WTC11 (cell line): Measurements from ENCODE around the gene RAPGEF3. TPM values are rescaled to one million over a fixed set of nuclear protein-coding genes. Genes with fewer than 3 reads are reported as not detected.

ENCODE experiments used
- ATAC-seq: fragments of 200-7000 bp; cut with Tn5 transposase; 2 replicates; pipeline ENCODE4 v1.10.0; 2021; ENCODE audit warnings: mild to moderate bottlenecking, moderate library complexity
- CTCF ChIA-PET: fragments of 300-600 bp; sonication (Branson Sonifier 250); formaldehyde crosslinking; loops from one replicate; lab custom pipeline; 2021; ENCODE audit warnings: antibody characterized with exemption; lab: Charles Lee
- POLR2A ChIA-PET: fragments of 350-600 bp; sonication (Branson Sonifier 250); formaldehyde crosslinking; loops from one replicate; lab custom pipeline; 2021; ENCODE audit warnings: antibody characterized with exemption; lab: Charles Lee
- DNase-seq: peaks from one replicate; pipeline ENCODE4 v3.0.0; 2021; ENCODE audit warnings: low spot score
- H3K27ac Mint-ChIP-seq: 2 replicates; pipeline ENCODE4 v1.8.0; 2021; ENCODE audit warnings: mixed read lengths
- H3K27me3 Mint-ChIP-seq: 2 replicates; pipeline ENCODE4 v1.8.0; 2021; ENCODE audit warnings: low read depth, mild to moderate bottlenecking, moderate library complexity, mixed read lengths
- H3K36me3 Mint-ChIP-seq: 2 replicates; pipeline ENCODE4 v1.8.0; 2021; ENCODE audit warnings: mixed read lengths
- H3K4me1 Mint-ChIP-seq: 2 replicates; pipeline ENCODE4 v1.8.0; 2022; ENCODE audit warnings: mixed read lengths
- H3K4me3 Mint-ChIP-seq: 2 replicates; pipeline ENCODE4 v1.8.0; 2021; ENCODE audit warnings: mild to moderate bottlenecking, moderate library complexity, mixed read lengths
- H3K9me3 Mint-ChIP-seq: 2 replicates; pipeline ENCODE4 v1.8.0; 2021; ENCODE audit warnings: mixed read lengths
- CBFB ChIP-seq: sonication (generic); formaldehyde crosslinking; IDR thresholded peaks from 2 replicates; pipeline ENCODE4 v1.8.1; 2022; ENCODE audit warnings: mild to moderate bottlenecking, low read depth, missing genetic modification reagents
- ETV6 ChIP-seq: sonication (generic); formaldehyde crosslinking; IDR thresholded peaks from 2 replicates; pipeline ENCODE4 v1.8.1; 2022; ENCODE audit warnings: mild to moderate bottlenecking, missing genetic modification reagents
- FOXK1 ChIP-seq: sonication (generic); formaldehyde crosslinking; IDR thresholded peaks from 2 replicates; pipeline ENCODE4 v1.8.0; 2022; ENCODE audit warnings: mild to moderate bottlenecking, moderate library complexity, missing genetic modification reagents
- FOXP1 ChIP-seq: sonication (generic); formaldehyde crosslinking; IDR thresholded peaks from 2 replicates; pipeline ENCODE4 v1.8.0; 2022; ENCODE audit warnings: missing genetic modification reagents, mild to moderate bottlenecking, moderate library complexity, borderline replicate concordance
- GTF2I ChIP-seq: fragments of 250-450 bp; sonication (Bioruptor Pico); conservative IDR thresholded peaks from 2 replicates; pipeline ENCODE4 v1.4.0; 2021; ENCODE audit warnings: mild to moderate bottlenecking
- KAT7 ChIP-seq: sonication (generic); formaldehyde crosslinking; IDR thresholded peaks from 2 replicates; pipeline ENCODE4 v1.8.1; 2023; ENCODE audit warnings: missing genetic modification reagents, mild to moderate bottlenecking, borderline replicate concordance
- MYBL2 ChIP-seq: sonication (generic); formaldehyde crosslinking; IDR thresholded peaks from 2 replicates; pipeline ENCODE4 v1.8.1; 2023; ENCODE audit warnings: mild to moderate bottlenecking, moderate library complexity, missing genetic modification reagents
- RORB ChIP-seq: fragments of 250-450 bp; sonication (Bioruptor Pico); IDR thresholded peaks from 2 replicates; pipeline ENCODE4 v1.9.0; 2021; ENCODE audit warnings: mild to moderate bottlenecking
- SMAD4 ChIP-seq: sonication (generic); formaldehyde crosslinking; IDR thresholded peaks from 2 replicates; pipeline ENCODE4 v1.8.0; 2022; ENCODE audit warnings: mild to moderate bottlenecking, missing genetic modification reagents
- TEAD4 ChIP-seq: sonication (generic); formaldehyde crosslinking; IDR thresholded peaks from 2 replicates; pipeline ENCODE4 v1.8.0; 2022; ENCODE audit warnings: mild to moderate bottlenecking, missing genetic modification reagents
- ZNF219 ChIP-seq: sonication (generic); formaldehyde crosslinking; IDR thresholded peaks from 2 replicates; pipeline ENCODE4 v1.8.0; 2023; ENCODE audit warnings: missing genetic modification reagents, mild to moderate bottlenecking, borderline replicate concordance
- total RNA-seq: library from RNA; stranded (reverse); gene quantifications from 3 replicates; pipeline ENCODE4 v1.2.3, GENCODE V29; 2021
- TF ChIP-seq, protein P1 (sequence below): sonication (generic); formaldehyde crosslinking; IDR thresholded peaks from 2 replicates; pipeline ENCODE4 v1.8.1; 2023; ENCODE audit warnings: mild to moderate bottlenecking, missing genetic modification reagents, moderate library complexity
- TF ChIP-seq, protein P2 (sequence below): fragments of 200-600 bp; IDR thresholded peaks from 2 replicates; pipeline ENCODE4 v1.8.0; 2022; ENCODE audit warnings: antibody characterized with exemption
- TF ChIP-seq, protein P3 (sequence below): sonication (generic); formaldehyde crosslinking; conservative IDR thresholded peaks from 2 replicates; pipeline ENCODE4 v1.8.1; 2022; ENCODE audit warnings: mild to moderate bottlenecking, missing genetic modification reagents
- TF ChIP-seq, protein P4 (sequence below): sonication (generic); formaldehyde crosslinking; IDR thresholded peaks from 2 replicates; pipeline ENCODE4 v1.8.1; 2022; ENCODE audit warnings: low read depth, mild to moderate bottlenecking, moderate library complexity, missing genetic modification reagents, borderline replicate concordance
- TF ChIP-seq, protein P5 (sequence below): sonication (generic); formaldehyde crosslinking; IDR thresholded peaks from 2 replicates; pipeline ENCODE4 v1.8.0; 2022; ENCODE audit warnings: mild to moderate bottlenecking, missing genetic modification reagents
- TF ChIP-seq, protein P6 (sequence below): sonication (generic); formaldehyde crosslinking; IDR thresholded peaks from 2 replicates; pipeline ENCODE4 v1.8.1; 2023; ENCODE audit warnings: mild to moderate bottlenecking, missing genetic modification reagents
- TF ChIP-seq, protein P7 (sequence below): sonication (generic); formaldehyde crosslinking; IDR thresholded peaks from 2 replicates; pipeline ENCODE4 v1.8.1; 2023; ENCODE audit warnings: mild to moderate bottlenecking, missing genetic modification reagents

The RAPGEF3 gene
- total RNA-seq, 1 experiment from 2014 or later, result 13.3 TPM

DNA sequence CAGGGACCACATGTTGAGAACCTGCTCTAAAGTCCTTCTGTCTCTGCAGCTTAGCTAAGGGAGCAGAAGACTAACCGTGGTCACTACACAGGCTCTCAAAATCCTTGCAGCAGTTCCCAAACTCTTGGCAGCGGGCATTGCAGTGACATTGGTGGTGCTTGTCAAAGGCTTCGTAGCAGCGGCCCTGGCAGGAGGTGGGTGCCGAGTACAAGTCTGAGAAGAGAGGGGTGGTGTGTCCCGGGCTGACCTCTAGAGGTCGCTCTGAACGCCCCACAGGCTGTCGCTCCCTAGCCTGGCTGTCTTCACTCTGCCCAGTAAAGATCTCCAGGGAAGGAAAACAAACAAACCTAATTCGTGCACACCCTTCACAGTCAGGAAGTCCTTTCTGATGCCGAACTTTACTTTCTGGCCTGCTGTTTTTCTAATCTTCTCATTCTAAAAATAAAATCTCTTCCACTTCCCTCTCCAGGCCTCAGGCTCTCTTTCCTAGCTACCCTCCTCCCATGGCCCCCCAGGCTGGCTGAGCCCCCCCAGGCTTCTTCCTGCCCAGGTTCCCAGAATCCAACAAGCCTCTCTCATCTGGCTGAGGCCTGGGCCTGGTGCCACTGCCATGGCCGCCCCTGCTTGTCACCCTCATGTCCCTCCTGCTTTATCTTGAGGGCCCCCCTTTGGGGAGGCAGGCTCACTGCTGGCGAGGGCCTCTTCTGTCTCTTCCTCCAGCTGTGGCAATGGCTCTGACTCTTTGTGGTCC lies 41.1 kb downstream of the RAPGEF3 start:
- Mint-ChIP-seq H3K9me3 (no peaks in the 10 kb centered on the region), H3K27ac (peak overlapping the region; percentile 77), H3K4me3 (no peak overlapping the region), H3K27me3 (peaks cover 80% of the 10 kb centered on the region), H3K36me3 (no peaks in the 10 kb centered on the region), H3K4me1 (peaks cover 29% of the 10 kb centered on the region)
- ATAC-seq (peak; percentile 95), DNase-seq (peak; percentile 88)
- ChIA-PET POLR2A (no interaction called here), CTCF (interaction anchor here (0.6 to 8.3 kb wide), 20 partner anchors 11 to 1702 kb away, joined by 3 to 104 read pairs (median 4); partner anchors contain the start of genes RAPGEF3, RPAP3, SLC48A1 and VDR)
- TF ChIP-seq, protein P1, sequence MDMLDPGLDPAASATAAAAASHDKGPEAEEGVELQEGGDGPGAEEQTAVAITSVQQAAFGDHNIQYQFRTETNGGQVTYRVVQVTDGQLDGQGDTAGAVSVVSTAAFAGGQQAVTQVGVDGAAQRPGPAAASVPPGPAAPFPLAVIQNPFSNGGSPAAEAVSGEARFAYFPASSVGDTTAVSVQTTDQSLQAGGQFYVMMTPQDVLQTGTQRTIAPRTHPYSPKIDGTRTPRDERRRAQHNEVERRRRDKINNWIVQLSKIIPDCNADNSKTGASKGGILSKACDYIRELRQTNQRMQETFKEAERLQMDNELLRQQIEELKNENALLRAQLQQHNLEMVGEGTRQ (CRISPR knock-in tag), result no peak
- TF ChIP-seq ZNF219 (CRISPR knock-in tag), result no peak
- TF ChIP-seq, protein P2, sequence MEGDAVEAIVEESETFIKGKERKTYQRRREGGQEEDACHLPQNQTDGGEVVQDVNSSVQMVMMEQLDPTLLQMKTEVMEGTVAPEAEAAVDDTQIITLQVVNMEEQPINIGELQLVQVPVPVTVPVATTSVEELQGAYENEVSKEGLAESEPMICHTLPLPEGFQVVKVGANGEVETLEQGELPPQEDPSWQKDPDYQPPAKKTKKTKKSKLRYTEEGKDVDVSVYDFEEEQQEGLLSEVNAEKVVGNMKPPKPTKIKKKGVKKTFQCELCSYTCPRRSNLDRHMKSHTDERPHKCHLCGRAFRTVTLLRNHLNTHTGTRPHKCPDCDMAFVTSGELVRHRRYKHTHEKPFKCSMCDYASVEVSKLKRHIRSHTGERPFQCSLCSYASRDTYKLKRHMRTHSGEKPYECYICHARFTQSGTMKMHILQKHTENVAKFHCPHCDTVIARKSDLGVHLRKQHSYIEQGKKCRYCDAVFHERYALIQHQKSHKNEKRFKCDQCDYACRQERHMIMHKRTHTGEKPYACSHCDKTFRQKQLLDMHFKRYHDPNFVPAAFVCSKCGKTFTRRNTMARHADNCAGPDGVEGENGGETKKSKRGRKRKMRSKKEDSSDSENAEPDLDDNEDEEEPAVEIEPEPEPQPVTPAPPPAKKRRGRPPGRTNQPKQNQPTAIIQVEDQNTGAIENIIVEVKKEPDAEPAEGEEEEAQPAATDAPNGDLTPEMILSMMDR, result peak; percentile 74
- 0 out of 2 replicates have a peak, but pooled peaks have one; percentile 14 for TF ChIP-seq FOXP1
- TF ChIP-seq FOXK1 (CRISPR knock-in tag), result peak; percentile 41; the same call in 1 of the 2 replicates
- TF ChIP-seq ETV6 (CRISPR knock-in tag), result 0 out of 2 replicates have a peak, but pooled peaks have one; percentile 46
- TF ChIP-seq, all 79 proteins: peak for 4

DNA sequence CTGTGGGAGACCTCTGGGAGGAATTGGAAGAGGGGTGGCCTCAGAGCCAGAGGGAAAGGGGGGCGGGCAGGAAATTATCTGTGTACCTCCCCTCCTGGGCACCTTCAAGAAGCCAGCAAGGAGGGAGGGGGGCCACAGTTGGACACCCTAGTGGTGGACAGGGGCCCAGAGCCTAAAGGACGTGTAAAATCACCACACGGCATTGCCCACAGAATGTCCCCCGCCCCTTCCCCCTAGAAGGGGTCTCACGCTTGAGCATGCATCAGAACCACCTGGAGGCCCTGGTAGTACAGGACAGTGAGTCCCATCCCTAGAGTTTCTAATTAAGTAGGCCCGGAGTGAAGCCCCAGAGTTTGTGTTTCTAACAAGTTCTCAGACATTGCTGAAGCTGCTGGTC lies 41.6 kb downstream of the RAPGEF3 start:
- ATAC-seq, result no peak
- Mint-ChIP-seq H3K36me3 (no peaks in the 10 kb centered on the region), H3K27me3 (peaks cover 77% of the 10 kb centered on the region), H3K27ac (no peak overlapping the region), H3K9me3 (no peaks in the 10 kb centered on the region), H3K4me1 (peaks cover 29% of the 10 kb centered on the region), H3K4me3 (no peak overlapping the region)
- DNase-seq, result no peak
- TF ChIP-seq, protein P3, sequence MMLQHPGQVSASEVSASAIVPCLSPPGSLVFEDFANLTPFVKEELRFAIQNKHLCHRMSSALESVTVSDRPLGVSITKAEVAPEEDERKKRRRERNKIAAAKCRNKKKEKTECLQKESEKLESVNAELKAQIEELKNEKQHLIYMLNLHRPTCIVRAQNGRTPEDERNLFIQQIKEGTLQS (CRISPR knock-in tag), result no peak
- TF ChIP-seq, protein P1 (CRISPR knock-in tag), result no peak
- no peak for TF ChIP-seq CBFB (CRISPR knock-in tag)
- no peak for TF ChIP-seq FOXK1 (CRISPR knock-in tag)
- TF ChIP-seq, protein P4, sequence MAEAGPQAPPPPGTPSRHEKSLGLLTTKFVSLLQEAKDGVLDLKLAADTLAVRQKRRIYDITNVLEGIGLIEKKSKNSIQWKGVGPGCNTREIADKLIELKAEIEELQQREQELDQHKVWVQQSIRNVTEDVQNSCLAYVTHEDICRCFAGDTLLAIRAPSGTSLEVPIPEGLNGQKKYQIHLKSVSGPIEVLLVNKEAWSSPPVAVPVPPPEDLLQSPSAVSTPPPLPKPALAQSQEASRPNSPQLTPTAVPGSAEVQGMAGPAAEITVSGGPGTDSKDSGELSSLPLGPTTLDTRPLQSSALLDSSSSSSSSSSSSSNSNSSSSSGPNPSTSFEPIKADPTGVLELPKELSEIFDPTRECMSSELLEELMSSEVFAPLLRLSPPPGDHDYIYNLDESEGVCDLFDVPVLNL (CRISPR knock-in tag), result no peak
- TF ChIP-seq RORB (CRISPR knock-in tag), result no peak
- TF ChIP-seq, protein P5, sequence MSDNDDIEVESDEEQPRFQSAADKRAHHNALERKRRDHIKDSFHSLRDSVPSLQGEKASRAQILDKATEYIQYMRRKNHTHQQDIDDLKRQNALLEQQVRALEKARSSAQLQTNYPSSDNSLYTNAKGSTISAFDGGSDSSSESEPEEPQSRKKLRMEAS (CRISPR knock-in tag), result no peak
- TF ChIP-seq, protein P6, sequence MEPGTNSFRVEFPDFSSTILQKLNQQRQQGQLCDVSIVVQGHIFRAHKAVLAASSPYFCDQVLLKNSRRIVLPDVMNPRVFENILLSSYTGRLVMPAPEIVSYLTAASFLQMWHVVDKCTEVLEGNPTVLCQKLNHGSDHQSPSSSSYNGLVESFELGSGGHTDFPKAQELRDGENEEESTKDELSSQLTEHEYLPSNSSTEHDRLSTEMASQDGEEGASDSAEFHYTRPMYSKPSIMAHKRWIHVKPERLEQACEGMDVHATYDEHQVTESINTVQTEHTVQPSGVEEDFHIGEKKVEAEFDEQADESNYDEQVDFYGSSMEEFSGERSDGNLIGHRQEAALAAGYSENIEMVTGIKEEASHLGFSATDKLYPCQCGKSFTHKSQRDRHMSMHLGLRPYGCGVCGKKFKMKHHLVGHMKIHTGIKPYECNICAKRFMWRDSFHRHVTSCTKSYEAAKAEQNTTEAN (CRISPR knock-in tag), result no peak
- TF ChIP-seq GTF2I (CRISPR knock-in tag), result no peak
- no peak for TF ChIP-seq SMAD4 (CRISPR knock-in tag)
- TF ChIP-seq KAT7 (CRISPR knock-in tag), result no peak
- TF ChIP-seq, protein P7, sequence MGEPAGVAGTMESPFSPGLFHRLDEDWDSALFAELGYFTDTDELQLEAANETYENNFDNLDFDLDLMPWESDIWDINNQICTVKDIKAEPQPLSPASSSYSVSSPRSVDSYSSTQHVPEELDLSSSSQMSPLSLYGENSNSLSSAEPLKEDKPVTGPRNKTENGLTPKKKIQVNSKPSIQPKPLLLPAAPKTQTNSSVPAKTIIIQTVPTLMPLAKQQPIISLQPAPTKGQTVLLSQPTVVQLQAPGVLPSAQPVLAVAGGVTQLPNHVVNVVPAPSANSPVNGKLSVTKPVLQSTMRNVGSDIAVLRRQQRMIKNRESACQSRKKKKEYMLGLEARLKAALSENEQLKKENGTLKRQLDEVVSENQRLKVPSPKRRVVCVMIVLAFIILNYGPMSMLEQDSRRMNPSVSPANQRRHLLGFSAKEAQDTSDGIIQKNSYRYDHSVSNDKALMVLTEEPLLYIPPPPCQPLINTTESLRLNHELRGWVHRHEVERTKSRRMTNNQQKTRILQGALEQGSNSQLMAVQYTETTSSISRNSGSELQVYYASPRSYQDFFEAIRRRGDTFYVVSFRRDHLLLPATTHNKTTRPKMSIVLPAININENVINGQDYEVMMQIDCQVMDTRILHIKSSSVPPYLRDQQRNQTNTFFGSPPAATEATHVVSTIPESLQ, result no peak
- TF ChIP-seq MYBL2 (CRISPR knock-in tag), result no peak
- TF ChIP-seq TEAD4, result no peak
- TF ChIP-seq, all 79 proteins: peak for 0
- ChIA-PET CTCF (interaction anchor here (0.6 to 8.3 kb wide), 13 partner anchors 11 to 1702 kb away, joined by 3 to 104 read pairs (median 5); partner anchors contain the start of genes RPAP3 and SLC48A1), POLR2A (no interaction called here)
